ENCODE data around the gene CATSPERE.

DNA sequence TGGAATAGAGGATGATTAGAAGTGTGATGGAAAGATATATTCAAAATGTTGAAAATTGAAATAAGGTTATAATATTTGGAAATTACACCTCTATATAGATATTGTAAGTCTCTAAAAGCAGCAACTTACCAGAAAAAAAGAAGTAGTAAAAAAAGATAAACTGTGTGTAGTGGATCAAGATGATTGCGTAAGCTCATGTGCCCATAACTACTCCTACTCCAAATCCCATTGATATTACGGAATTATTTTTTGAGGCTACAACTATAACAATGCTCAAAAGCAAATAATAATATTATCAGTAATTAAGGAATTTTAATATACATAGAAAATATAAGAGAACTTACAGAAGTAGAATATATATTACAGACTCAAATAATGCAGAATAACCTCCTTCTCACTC, 33.6 kb downstream of the CATSPERE start:
- TF ChIP-seq MAX (IDR thresholded peaks at IDR 0.05; ENCODE audit: low read depth, low read length) (no peak), NFYB (IDR thresholded peaks at IDR 0.05; ENCODE audit: insufficient read depth, low read depth, low read length) (no peak), ATF2 (IDR thresholded peaks at IDR 0.05; ENCODE audit: low read length) (no peak), FOXM1 (IDR thresholded peaks at IDR 0.05; ENCODE audit: low read depth, low read length) (no peak), CTCF (IDR thresholded peaks at IDR 0.05 in 2 of 3, conservative IDR thresholded peaks at IDR 0.05 in 1 of 3; ENCODE audit: control insufficient read depth in 2 of 3, extremely low read depth in 1 of 3, insufficient read depth in 1 of 3, low read depth in 3 of 3, low read length in 3 of 3) (no peak), NR2F1 (conservative IDR thresholded peaks at IDR 0.05) (no peak), ZNF274 (IDR thresholded peaks at IDR 0.05; ENCODE audit: insufficient read depth, insufficient read length) (no peak), BACH1 (IDR thresholded peaks at IDR 0.05; ENCODE audit: borderline replicate concordance) (no peak), NRF1 (conservative IDR thresholded peaks at IDR 0.05; ENCODE audit: low read depth, low read length) (no peak), CHD2 (IDR thresholded peaks at IDR 0.05; ENCODE audit: borderline replicate concordance, low read depth, low read length) (no peak), SMC3 (IDR thresholded peaks at IDR 0.05; ENCODE audit: borderline replicate concordance, low read length) (no peak)
- TF ChIP-seq, protein P1, sequence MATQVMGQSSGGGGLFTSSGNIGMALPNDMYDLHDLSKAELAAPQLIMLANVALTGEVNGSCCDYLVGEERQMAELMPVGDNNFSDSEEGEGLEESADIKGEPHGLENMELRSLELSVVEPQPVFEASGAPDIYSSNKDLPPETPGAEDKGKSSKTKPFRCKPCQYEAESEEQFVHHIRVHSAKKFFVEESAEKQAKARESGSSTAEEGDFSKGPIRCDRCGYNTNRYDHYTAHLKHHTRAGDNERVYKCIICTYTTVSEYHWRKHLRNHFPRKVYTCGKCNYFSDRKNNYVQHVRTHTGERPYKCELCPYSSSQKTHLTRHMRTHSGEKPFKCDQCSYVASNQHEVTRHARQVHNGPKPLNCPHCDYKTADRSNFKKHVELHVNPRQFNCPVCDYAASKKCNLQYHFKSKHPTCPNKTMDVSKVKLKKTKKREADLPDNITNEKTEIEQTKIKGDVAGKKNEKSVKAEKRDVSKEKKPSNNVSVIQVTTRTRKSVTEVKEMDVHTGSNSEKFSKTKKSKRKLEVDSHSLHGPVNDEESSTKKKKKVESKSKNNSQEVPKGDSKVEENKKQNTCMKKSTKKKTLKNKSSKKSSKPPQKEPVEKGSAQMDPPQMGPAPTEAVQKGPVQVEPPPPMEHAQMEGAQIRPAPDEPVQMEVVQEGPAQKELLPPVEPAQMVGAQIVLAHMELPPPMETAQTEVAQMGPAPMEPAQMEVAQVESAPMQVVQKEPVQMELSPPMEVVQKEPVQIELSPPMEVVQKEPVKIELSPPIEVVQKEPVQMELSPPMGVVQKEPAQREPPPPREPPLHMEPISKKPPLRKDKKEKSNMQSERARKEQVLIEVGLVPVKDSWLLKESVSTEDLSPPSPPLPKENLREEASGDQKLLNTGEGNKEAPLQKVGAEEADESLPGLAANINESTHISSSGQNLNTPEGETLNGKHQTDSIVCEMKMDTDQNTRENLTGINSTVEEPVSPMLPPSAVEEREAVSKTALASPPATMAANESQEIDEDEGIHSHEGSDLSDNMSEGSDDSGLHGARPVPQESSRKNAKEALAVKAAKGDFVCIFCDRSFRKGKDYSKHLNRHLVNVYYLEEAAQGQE (IDR thresholded peaks at IDR 0.05; ENCODE audit: low read depth, low read length), result no peak
- TF ChIP-seq, protein P2, sequence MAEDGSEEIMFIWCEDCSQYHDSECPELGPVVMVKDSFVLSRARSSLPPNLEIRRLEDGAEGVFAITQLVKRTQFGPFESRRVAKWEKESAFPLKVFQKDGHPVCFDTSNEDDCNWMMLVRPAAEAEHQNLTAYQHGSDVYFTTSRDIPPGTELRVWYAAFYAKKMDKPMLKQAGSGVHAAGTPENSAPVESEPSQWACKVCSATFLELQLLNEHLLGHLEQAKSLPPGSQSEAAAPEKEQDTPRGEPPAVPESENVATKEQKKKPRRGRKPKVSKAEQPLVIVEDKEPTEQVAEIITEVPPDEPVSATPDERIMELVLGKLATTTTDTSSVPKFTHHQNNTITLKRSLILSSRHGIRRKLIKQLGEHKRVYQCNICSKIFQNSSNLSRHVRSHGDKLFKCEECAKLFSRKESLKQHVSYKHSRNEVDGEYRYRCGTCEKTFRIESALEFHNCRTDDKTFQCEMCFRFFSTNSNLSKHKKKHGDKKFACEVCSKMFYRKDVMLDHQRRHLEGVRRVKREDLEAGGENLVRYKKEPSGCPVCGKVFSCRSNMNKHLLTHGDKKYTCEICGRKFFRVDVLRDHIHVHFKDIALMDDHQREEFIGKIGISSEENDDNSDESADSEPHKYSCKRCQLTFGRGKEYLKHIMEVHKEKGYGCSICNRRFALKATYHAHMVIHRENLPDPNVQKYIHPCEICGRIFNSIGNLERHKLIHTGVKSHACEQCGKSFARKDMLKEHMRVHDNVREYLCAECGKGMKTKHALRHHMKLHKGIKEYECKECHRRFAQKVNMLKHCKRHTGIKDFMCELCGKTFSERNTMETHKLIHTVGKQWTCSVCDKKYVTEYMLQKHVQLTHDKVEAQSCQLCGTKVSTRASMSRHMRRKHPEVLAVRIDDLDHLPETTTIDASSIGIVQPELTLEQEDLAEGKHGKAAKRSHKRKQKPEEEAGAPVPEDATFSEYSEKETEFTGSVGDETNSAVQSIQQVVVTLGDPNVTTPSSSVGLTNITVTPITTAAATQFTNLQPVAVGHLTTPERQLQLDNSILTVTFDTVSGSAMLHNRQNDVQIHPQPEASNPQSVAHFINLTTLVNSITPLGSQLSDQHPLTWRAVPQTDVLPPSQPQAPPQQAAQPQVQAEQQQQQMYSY (CRISPR knock-in tag; IDR thresholded peaks at IDR 0.05), result no peak

Measured in GM12878 (cell line).